AG09309 (cell line): ENCODE results near the gene TLE7.

ENCODE experiments used
- DNase-seq: peaks from one replicate; pipeline ENCODE4 v3.0.0-alpha.2; 2010; ENCODE audit warnings: low read depth
- H3K4me3 ChIP-seq: 2 replicates; pipeline ENCODE4 v1.5.1; 2011; ENCODE audit warnings: mild to moderate bottlenecking, low read depth, low read length, moderate library complexity; ENCODE audit not compliant: control insufficient read depth
- CTCF ChIP-seq: IDR thresholded peaks from 2 replicates; pipeline ENCODE4 v1.5.1; 2011; ENCODE audit warnings: mild to moderate bottlenecking, low read depth, low read length, inconsistent platforms; ENCODE audit not compliant: insufficient read depth, control insufficient read depth; ENCODE audit errors: missing control alignments

TLE7 gene

GRCh38 chr16:71389330-71389729, 52.5 kb downstream of the TLE7 start:
- TF ChIP-seq CTCF, result no peak
- no peak for DNase-seq
- H3K4me3 ChIP-seq, result no peak overlapping the region

- H3K4me3 ChIP-seq, result no peak overlapping the region
- no peak for DNase-seq
- TF ChIP-seq CTCF, result no peak
Measured at GRCh38 chr16:71387045-71387871, 54.6 kb downstream of the TLE7 start.

- H3K4me3 ChIP-seq, result no peak overlapping the region
- no peak for TF ChIP-seq CTCF
- DNase-seq, result no peak
Measured at GRCh38 chr16:71384073-71384724, 57.7 kb downstream of the TLE7 start.

- TF ChIP-seq CTCF, result no peak
- no peak overlapping the region for H3K4me3 ChIP-seq
- DNase-seq, result peak; percentile 10
Measured at GRCh38 chr16:71383054-71383773, 58.6 kb downstream of the TLE7 start.

GRCh38 chr16:71380831-71381230, 61.0 kb downstream of the TLE7 start:
- H3K4me3 ChIP-seq, result no peak overlapping the region
- no peak for DNase-seq
- TF ChIP-seq CTCF, result no peak
